IMR-90 (cell line): ENCODE data around the gene SYNPR. TPM values are rescaled to one million over a fixed set of nuclear protein-coding genes. Genes with fewer than 3 reads are reported as not detected.

Experiments used
- ATAC-seq: fragments of 200-7000 bp; cut with Tn5 transposase; 2 replicates; pipeline ENCODE4 v1.9.1; 2020; ENCODE audit warnings: low read depth, mild to moderate bottlenecking, moderate library complexity
- BruUV-seq: library from RNA; stranded (reverse); fragments of 400-500 nt; replicated peaks from 2 replicates; lab custom pipeline; 2021; lab: Mats Ljungman, UMichigan
- CTCF ChIA-PET: fragments of 300-600 bp; formaldehyde crosslinking; extraction: SDS; loops from one replicate; lab custom pipeline; 2021; ENCODE audit warnings: antibody characterized with exemption; lab: Yijun Ruan, JAX
- POLR2A ChIA-PET: fragments of 300-600 bp; sonication (Branson Sonifier 250); formaldehyde crosslinking; loops from one replicate; lab custom pipeline; 2022; ENCODE audit warnings: antibody characterized with exemption; ENCODE audit not compliant: unreplicated experiment; lab: Charles Lee
- DNase-seq: peaks from one replicate; pipeline ENCODE4 v3.0.0; 2013
- H2AFZ ChIP-seq: replicated peaks from 2 replicates; pipeline ENCODE3; 2013; ENCODE audit warnings: low read length, mild to moderate bottlenecking; ENCODE audit not compliant: poor library complexity
- H2AK5ac ChIP-seq: 2 replicates; pipeline ENCODE4 v1.6.1; 2013; ENCODE audit warnings: low read depth, low read length, inconsistent platforms
- H2AK9ac ChIP-seq: replicated peaks from 2 replicates; pipeline ENCODE3; 2013; ENCODE audit warnings: mild to moderate bottlenecking, low read depth, low read length, moderate library complexity; ENCODE audit not compliant: poor library complexity
- H2BK120ac ChIP-seq: 2 replicates; pipeline ENCODE4 v1.6.1; 2013; ENCODE audit warnings: low read depth, low read length, inconsistent platforms
- H2BK15ac ChIP-seq: 3 replicates; pipeline ENCODE4 v1.6.1; 2013; ENCODE audit warnings: low read depth, low read length, inconsistent platforms
- H2BK20ac ChIP-seq: 2 replicates; pipeline ENCODE4 v1.6.1; 2013; ENCODE audit warnings: low read depth, mild to moderate bottlenecking, inconsistent platforms, low read length, moderate library complexity
- H2BK5ac ChIP-seq: 2 replicates; pipeline ENCODE4 v1.6.1; 2013; ENCODE audit warnings: mild to moderate bottlenecking, low read depth, low read length, inconsistent platforms; ENCODE audit not compliant: poor library complexity, severe bottlenecking
- H3K14ac ChIP-seq: replicated peaks from 2 replicates; pipeline ENCODE4 v1.6.1; 2013; ENCODE audit warnings: low read depth, low read length, inconsistent platforms
- H3K18ac ChIP-seq: 2 replicates; pipeline ENCODE4 v1.6.1; 2013; ENCODE audit warnings: low read depth, low read length, control low read depth
- H3K23ac ChIP-seq: 2 replicates; pipeline ENCODE4 v1.6.1; 2013; ENCODE audit warnings: low read depth, low read length, inconsistent platforms
- H3K27ac ChIP-seq: 2 replicates; pipeline ENCODE4 v1.5.1; 2013; ENCODE audit warnings: mild to moderate bottlenecking, control low read depth, low read length; ENCODE audit not compliant: insufficient read depth
- H3K27me3 ChIP-seq: 2 replicates; pipeline ENCODE4 v1.6.1; 2013; ENCODE audit warnings: low read length; ENCODE audit not compliant: control insufficient read depth, insufficient read depth
- H3K36me3 ChIP-seq: 2 replicates; pipeline ENCODE4 v1.6.1; 2013; ENCODE audit warnings: low read length, mixed read lengths; ENCODE audit not compliant: control insufficient read depth, insufficient read depth
- H3K4ac ChIP-seq: 2 replicates; pipeline ENCODE4 v1.6.1; 2013; ENCODE audit warnings: low read depth, low read length, inconsistent platforms
- H3K4me1 ChIP-seq: 2 replicates; pipeline ENCODE4 v1.6.1; 2013; ENCODE audit warnings: low read length, mixed read lengths; ENCODE audit not compliant: control insufficient read depth, insufficient read depth
- H3K4me2 ChIP-seq: 2 replicates; pipeline ENCODE4 v1.6.1; 2013; ENCODE audit warnings: low read depth, mild to moderate bottlenecking, control low read depth, low read length, moderate library complexity
- H3K4me3 ChIP-seq: 2 replicates; pipeline ENCODE4 v1.5.1; 2013; ENCODE audit warnings: low read depth, mild to moderate bottlenecking, control low read depth, low read length, moderate library complexity; ENCODE audit not compliant: insufficient read depth
- H3K56ac ChIP-seq: 2 replicates; pipeline ENCODE4 v1.6.1; 2013; ENCODE audit warnings: low read length, inconsistent platforms; ENCODE audit not compliant: insufficient read depth; ENCODE audit errors: extremely low read depth
- H3K79me1 ChIP-seq, 2 experiments: 2 replicates each; pipeline ENCODE4 v1.6.1; 2013; ENCODE audit warnings: low read length in 2 of 2, inconsistent platforms in 1 of 2, low read depth in 1 of 2
- H3K9ac ChIP-seq: 2 replicates; pipeline ENCODE4 v1.6.1; 2013; ENCODE audit warnings: low read depth, low read length, control low read depth
- H3K9me1 ChIP-seq: 2 replicates; pipeline ENCODE4 v1.6.1; 2013; ENCODE audit warnings: low read length, inconsistent platforms; ENCODE audit not compliant: insufficient read depth
- H3K9me3 ChIP-seq: 2 replicates; pipeline ENCODE4 v1.6.1; 2013; ENCODE audit warnings: low read length; ENCODE audit not compliant: control insufficient read depth, insufficient read depth
- H4K20me1 ChIP-seq: 2 replicates; pipeline ENCODE4 v1.6.1; 2013; ENCODE audit warnings: low read length, inconsistent platforms; ENCODE audit not compliant: insufficient read depth
- H4K5ac ChIP-seq: 2 replicates; pipeline ENCODE4 v1.6.1; 2013; ENCODE audit warnings: mild to moderate bottlenecking, low read depth, low read length, control low read depth
- H4K8ac ChIP-seq, 2 experiments: 2 replicates each; pipeline ENCODE4 v1.6.1; 2013; ENCODE audit warnings: low read depth in 2 of 2, low read length in 2 of 2, control low read depth in 1 of 2, inconsistent platforms in 1 of 2
- H4K91ac ChIP-seq: 2 replicates; pipeline ENCODE4 v1.6.1; 2013; ENCODE audit warnings: low read depth, low read length, inconsistent platforms; ENCODE audit not compliant: insufficient read depth
- BHLHE40 ChIP-seq: fragments of 150-350 bp; IDR thresholded peaks from 2 replicates; pipeline ENCODE4 v1.6.1; 2016; ENCODE audit warnings: mild to moderate bottlenecking, low read depth, low read length
- FOS ChIP-seq: fragments of 150-350 bp; IDR thresholded peaks from 2 replicates; pipeline ENCODE4 v1.6.1; 2016; ENCODE audit warnings: low read depth, low read length
- MXI1 ChIP-seq: IDR thresholded peaks from 2 replicates; pipeline ENCODE4 v1.6.1; 2012; ENCODE audit warnings: low read depth, mild to moderate bottlenecking, low read length, moderate library complexity, borderline replicate concordance
- RAD21 ChIP-seq: IDR thresholded peaks from 2 replicates; pipeline ENCODE4 v1.6.1; 2012; ENCODE audit warnings: low read length, improper control_type of control experiment
- dilution Hi-C: fragments of 300-500 bp; cut with HindIII; formaldehyde crosslinking; loops from one replicate; pipeline ENCODE4 v1.14.3; 2018; ENCODE audit warnings: low sequenced_read_pairs; ENCODE audit not compliant: unreplicated experiment
- in situ Hi-C: fragments of 300-500 bp; cut with MboI; formaldehyde crosslinking; loops from 3 replicates; pipeline ENCODE4 v1.14.3; 2019; ENCODE audit warnings: low sequenced_read_pairs, inconsistent platforms, mixed read lengths
- intact Hi-C: fragments of 100-400 bp; cut with micrococcal nuclease; formaldehyde crosslinking; loops from 2 replicates; pipeline ENCODE4 v1.10.0; 2022
- polyA plus RNA-seq, 3 experiments: library from polyadenylated mRNA; depleted of rRNA; stranded (reverse); fragments of >200 nt; gene quantifications; 2 replicates each; pipeline ENCODE4 v1.2.3, GENCODE V29; 2012; ENCODE audit warnings: low replicate concordance in 1 of 3
- total RNA-seq: library from RNA; depleted of rRNA; stranded (reverse); fragments of >200 nt; gene quantifications from 2 replicates; pipeline ENCODE4 v1.2.3, GENCODE V29; 2012
- TF ChIP-seq, protein P1 (sequence below): conservative IDR thresholded peaks from 2 replicates; pipeline ENCODE4 v1.5.1; 2012; ENCODE audit warnings: mild to moderate bottlenecking, low read depth, low read length, improper control_type of control experiment

The SYNPR gene
- total and polyA plus RNA-seq, 2 of the 4 experiments (the other 2 are of a cell fraction), result not detected

DNA sequence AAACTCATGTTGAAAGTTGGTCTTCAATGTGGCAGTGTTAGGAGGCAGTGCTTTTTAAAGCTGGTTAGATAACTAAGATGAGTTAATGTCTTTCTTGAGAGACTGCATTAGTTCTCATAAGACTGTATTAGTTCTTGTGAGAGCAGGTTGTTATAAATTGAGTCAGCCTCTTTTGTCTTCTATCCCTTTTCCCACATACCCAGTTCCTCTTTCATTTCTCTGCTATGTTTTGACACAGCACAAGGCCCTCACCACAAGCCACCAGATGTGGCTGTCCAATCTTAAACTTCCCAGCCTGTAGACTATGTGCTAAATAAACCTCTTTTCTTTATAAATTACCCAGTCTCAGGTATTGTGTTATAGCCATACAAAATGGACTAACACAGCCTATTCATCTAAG, 279.8 kb downstream of the SYNPR start:
- Histone ChIP-seq H2BK120ac (no peak overlapping the region), H3K27me3 (no peaks in the 10 kb centered on the region), H3K27ac (no peak overlapping the region), H3K4ac (no peak overlapping the region), H3K18ac (no peak overlapping the region), H2BK15ac (no peak overlapping the region), H2BK5ac (no peak overlapping the region), H3K23ac (no peak overlapping the region), H2AFZ (no peak overlapping the region), H4K91ac (no peak overlapping the region), H3K9me1 (no peaks in the 10 kb centered on the region), H2AK5ac (no peak overlapping the region), H4K5ac (no peak overlapping the region), H3K36me3 (no peaks in the 10 kb centered on the region), H3K14ac (no peak overlapping the region), H3K79me1 (no peaks in the 10 kb centered on the region), H4K8ac (no peak overlapping the region), H3K9ac (no peak overlapping the region), H4K20me1 (no peaks in the 10 kb centered on the region), H3K4me1 (no peaks in the 10 kb centered on the region), H2AK9ac (no peak overlapping the region), H3K56ac (no peak overlapping the region), H3K4me2 (no peak overlapping the region), H3K9me3 (no peaks in the 10 kb centered on the region), H2BK20ac (no peak overlapping the region), H3K4me3 (no peak overlapping the region)
- no peak for TF ChIP-seq FOS
- TF ChIP-seq, protein P1, sequence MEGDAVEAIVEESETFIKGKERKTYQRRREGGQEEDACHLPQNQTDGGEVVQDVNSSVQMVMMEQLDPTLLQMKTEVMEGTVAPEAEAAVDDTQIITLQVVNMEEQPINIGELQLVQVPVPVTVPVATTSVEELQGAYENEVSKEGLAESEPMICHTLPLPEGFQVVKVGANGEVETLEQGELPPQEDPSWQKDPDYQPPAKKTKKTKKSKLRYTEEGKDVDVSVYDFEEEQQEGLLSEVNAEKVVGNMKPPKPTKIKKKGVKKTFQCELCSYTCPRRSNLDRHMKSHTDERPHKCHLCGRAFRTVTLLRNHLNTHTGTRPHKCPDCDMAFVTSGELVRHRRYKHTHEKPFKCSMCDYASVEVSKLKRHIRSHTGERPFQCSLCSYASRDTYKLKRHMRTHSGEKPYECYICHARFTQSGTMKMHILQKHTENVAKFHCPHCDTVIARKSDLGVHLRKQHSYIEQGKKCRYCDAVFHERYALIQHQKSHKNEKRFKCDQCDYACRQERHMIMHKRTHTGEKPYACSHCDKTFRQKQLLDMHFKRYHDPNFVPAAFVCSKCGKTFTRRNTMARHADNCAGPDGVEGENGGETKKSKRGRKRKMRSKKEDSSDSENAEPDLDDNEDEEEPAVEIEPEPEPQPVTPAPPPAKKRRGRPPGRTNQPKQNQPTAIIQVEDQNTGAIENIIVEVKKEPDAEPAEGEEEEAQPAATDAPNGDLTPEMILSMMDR, result no peak
- TF ChIP-seq RAD21, result no peak
- no peak for TF ChIP-seq BHLHE40
- no peak for TF ChIP-seq MXI1
- DNase-seq (no peak), ATAC-seq (no peak)
- dilution Hi-C loops (no loop called here), in situ Hi-C loops (no loop called here), intact Hi-C loops (loop anchor here (10.0 kb wide), 1 partner anchor 227 kb away; no protein-coding TSS in a partner anchor)
- BruUV-seq, result no TSS peak
- ChIA-PET POLR2A (no interaction called here), CTCF (no interaction called here)
